IPS-18a (cell line): ENCODE measurements around the gene SAMD11.
"Not testable (repeated sequence)": the region's sequence is repeated elsewhere in the genome, so short reads cannot be mapped to it uniquely, and the experiment has no call there.

Experiments
- H3K27ac ChIP-seq: one replicate; pipeline ENCODE4 v1.5.1; 2013; ENCODE audit warnings: low read length
- H3K27me3 ChIP-seq: one replicate; pipeline ENCODE4 v1.6.1; 2013; ENCODE audit warnings: mild to moderate bottlenecking, low read length; ENCODE audit not compliant: control insufficient read depth, insufficient read depth
- H3K36me3 ChIP-seq: one replicate; pipeline ENCODE4 v1.6.1; 2013; ENCODE audit warnings: low read depth, low read length; ENCODE audit not compliant: control insufficient read depth
- H3K4me1 ChIP-seq: one replicate; pipeline ENCODE4 v1.6.1; 2013; ENCODE audit warnings: low read depth, low read length; ENCODE audit not compliant: control insufficient read depth
- H3K4me3 ChIP-seq: one replicate; pipeline ENCODE4 v1.5.1; 2013; ENCODE audit warnings: low read length
- H3K9ac ChIP-seq: one replicate; pipeline ENCODE4 v1.6.1; 2013; ENCODE audit warnings: mild to moderate bottlenecking, low read length, moderate library complexity
- H3K9me3 ChIP-seq: one replicate; pipeline ENCODE4 v1.6.1; 2013; ENCODE audit warnings: low read depth, low read length; ENCODE audit not compliant: control insufficient read depth

SAMD11 gene

GRCh38 chr1:890661-891060, 33.1 kb upstream of the SAMD11 start:
- H3K9ac ChIP-seq, result no peak overlapping the region
- H3K36me3 ChIP-seq, result no peaks in the 10 kb centered on the region
- H3K9me3 ChIP-seq, result no peaks in the 10 kb centered on the region
- no peak overlapping the region for H3K27ac ChIP-seq
- H3K4me3 ChIP-seq, result no peak overlapping the region
- peaks cover 35% of the 10 kb centered on the region for H3K27me3 ChIP-seq
- H3K4me1 ChIP-seq, result no peaks in the 10 kb centered on the region

GRCh38 chr1:897226-897625, 26.5 kb upstream of the SAMD11 start:
- H3K4me1 ChIP-seq, result no peaks in the 10 kb centered on the region
- no peak overlapping the region for H3K27ac ChIP-seq
- H3K36me3 ChIP-seq, result no peaks in the 10 kb centered on the region
- peaks cover 47% of the 10 kb centered on the region for H3K27me3 ChIP-seq
- no peaks in the 10 kb centered on the region for H3K9me3 ChIP-seq
- H3K4me3 ChIP-seq, result no peak overlapping the region
- H3K9ac ChIP-seq, result no peak overlapping the region

DNA sequence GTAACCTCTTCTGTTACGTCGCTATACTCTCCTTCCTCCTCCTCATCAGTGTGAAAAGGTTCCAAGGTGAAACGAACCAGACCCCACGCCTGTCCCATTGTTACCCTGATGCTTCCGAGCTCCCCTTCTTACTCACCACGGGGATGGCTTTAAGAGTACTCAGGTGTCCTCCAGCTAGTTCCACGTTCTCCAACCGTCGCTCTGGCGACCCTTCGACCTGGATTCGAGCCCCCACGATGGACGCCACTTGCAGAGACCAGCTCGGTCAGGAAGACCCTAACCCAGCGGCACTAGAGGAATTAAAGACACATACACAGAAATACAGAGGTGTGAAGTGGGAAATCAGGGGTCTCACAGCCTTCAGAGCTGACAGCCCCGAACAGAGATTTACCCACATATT, 25.8 kb upstream of the SAMD11 start:
- not testable (repeated sequence) for H3K9me3 ChIP-seq, H3K9ac ChIP-seq, H3K36me3 ChIP-seq, H3K4me1 ChIP-seq, H3K4me3 ChIP-seq, H3K27ac ChIP-seq
- H3K27me3 ChIP-seq, result peaks cover 50% of the 10 kb centered on the region

- no peaks in the 10 kb centered on the region for H3K36me3 ChIP-seq
- no peaks in the 10 kb centered on the region for H3K4me1 ChIP-seq
- no peak overlapping the region for H3K4me3 ChIP-seq
- H3K27ac ChIP-seq, result no peak overlapping the region
- H3K27me3 ChIP-seq, result peaks cover 61% of the 10 kb centered on the region
- no peaks in the 10 kb centered on the region for H3K9me3 ChIP-seq
- no peak overlapping the region for H3K9ac ChIP-seq
These were observed 23.9 kb upstream of the SAMD11 start for GRCh38 chr1:899636-900317.

- Histone ChIP-seq H3K27ac (no peak overlapping the region), H3K36me3 (no peaks in the 10 kb centered on the region), H3K4me1 (no peaks in the 10 kb centered on the region), H3K27me3 (peaks cover 75% of the 10 kb centered on the region), H3K9ac (no peak overlapping the region), H3K4me3 (no peak overlapping the region), H3K9me3 (no peaks in the 10 kb centered on the region)
These were observed 22.4 kb upstream of the SAMD11 start for GRCh38 chr1:901108-901859.

GRCh38 chr1:902802-903201, 20.9 kb upstream of the SAMD11 start:
- no peak overlapping the region for H3K27ac ChIP-seq
- no peaks in the 10 kb centered on the region for H3K9me3 ChIP-seq
- H3K4me3 ChIP-seq, result no peak overlapping the region
- H3K9ac ChIP-seq, result no peak overlapping the region
- H3K27me3 ChIP-seq, result peaks cover 80% of the 10 kb centered on the region
- H3K36me3 ChIP-seq, result no peaks in the 10 kb centered on the region
- no peaks in the 10 kb centered on the region for H3K4me1 ChIP-seq

DNA sequence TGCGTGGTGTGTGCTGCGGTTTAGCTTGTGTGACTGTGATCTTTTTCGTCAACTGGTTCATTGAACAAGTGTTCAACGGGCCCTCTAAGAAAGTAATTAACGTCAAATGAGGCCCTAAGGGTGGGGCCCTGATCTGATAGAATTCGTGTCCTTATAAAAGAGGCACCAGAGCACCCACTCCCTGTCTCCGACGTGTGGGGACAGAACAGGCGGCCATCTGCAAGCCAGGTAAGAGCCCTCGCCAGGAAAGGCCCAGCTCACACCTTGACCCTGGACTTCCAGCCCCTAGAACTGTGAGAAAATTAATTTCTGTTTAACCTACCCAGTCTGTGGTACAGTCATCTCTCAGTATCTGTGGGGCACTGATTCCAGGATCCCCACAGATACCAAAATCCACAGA, 20.4 kb upstream of the SAMD11 start:
- Histone ChIP-seq H3K9ac (no peak overlapping the region), H3K9me3 (no peaks in the 10 kb centered on the region), H3K4me1 (no peaks in the 10 kb centered on the region), H3K4me3 (no peak overlapping the region), H3K27me3 (peaks cover 80% of the 10 kb centered on the region), H3K36me3 (no peaks in the 10 kb centered on the region), H3K27ac (no peak overlapping the region)

DNA sequence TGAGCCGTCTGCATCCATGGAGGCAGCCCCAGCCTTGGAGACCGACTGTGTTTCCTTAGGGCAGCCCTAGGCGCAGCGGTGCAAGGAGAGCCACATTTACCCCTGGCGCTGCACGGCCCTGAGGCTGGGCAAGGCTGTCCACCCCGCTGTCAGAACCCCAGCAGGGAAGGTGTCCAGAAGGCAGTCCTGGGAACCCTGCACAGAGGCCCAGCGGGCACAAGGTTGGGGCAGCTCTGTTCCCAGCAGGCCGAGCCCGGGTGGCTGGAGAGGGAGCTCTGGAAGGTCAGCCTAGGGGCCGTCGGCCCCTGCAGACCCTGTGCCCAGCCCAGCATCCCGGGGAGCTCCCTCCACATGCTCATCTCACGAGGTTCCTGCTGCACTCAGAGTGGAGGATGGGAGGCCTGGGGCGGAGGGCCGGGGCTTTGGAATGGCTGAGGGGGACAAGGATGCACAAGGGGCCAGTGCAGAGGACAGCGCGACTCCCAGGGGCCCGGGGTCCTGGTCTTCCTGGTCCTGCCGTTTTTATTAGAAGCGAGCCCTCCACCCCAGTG, 19.9 kb upstream of the SAMD11 start:
- Histone ChIP-seq H3K9me3 (no peaks in the 10 kb centered on the region), H3K9ac (no peak overlapping the region), H3K27me3 (peaks cover 75% of the 10 kb centered on the region), H3K4me1 (no peaks in the 10 kb centered on the region), H3K36me3 (no peaks in the 10 kb centered on the region), H3K4me3 (no peak overlapping the region), H3K27ac (no peak overlapping the region)

DNA sequence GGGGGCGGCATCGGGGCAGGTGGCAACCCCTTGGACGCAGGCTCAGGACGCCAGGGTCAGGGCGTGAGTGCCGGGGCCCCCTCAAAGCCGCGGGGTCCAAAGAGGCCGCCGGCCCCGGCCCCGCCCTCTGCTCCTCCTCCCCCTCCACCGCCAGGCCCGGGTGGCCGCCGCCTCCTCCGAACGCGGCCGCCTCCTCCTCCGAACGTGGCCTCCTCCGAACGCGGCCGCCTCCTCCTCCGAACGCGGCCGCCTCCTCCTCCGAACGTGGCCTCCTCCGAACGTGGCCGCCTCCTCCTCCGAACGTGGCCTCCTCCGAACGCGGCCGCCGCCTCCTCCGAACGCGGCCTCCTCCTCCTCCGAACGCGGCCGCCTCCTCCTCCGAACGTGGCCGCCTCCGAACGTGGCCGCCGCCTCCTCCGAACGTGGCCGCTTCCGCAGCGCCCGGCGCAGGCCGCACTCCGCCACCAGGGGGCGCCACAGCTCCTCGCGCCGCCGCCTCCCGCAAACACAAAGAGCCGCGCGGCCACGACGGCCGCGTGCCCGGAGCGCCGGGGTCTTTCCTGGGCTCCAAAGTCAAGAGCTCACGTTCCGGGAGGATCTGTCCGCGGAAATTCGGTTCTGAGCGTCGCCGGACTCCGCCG, 19.3 kb upstream of the SAMD11 start:
- Histone ChIP-seq H3K4me3 (no peak overlapping the region), H3K27me3 (peaks cover 73% of the 10 kb centered on the region), H3K4me1 (no peaks in the 10 kb centered on the region), H3K9me3 (no peaks in the 10 kb centered on the region), H3K27ac (no peak overlapping the region), H3K9ac (no peak overlapping the region), H3K36me3 (no peaks in the 10 kb centered on the region)

GRCh38 chr1:905071-905749, 18.5 kb upstream of the SAMD11 start:
- H3K27me3 ChIP-seq, result peaks cover 65% of the 10 kb centered on the region
- no peaks in the 10 kb centered on the region for H3K36me3 ChIP-seq
- peak overlapping the region; percentile 51 for H3K4me3 ChIP-seq
- H3K9ac ChIP-seq, result peak overlapping the region; percentile 42
- no peaks in the 10 kb centered on the region for H3K9me3 ChIP-seq
- H3K27ac ChIP-seq, result no peak overlapping the region
- H3K4me1 ChIP-seq, result no peaks in the 10 kb centered on the region

- Histone ChIP-seq H3K27me3 (peaks cover 58% of the 10 kb centered on the region), H3K27ac (no peak overlapping the region)
These were observed 17.7 kb upstream of the SAMD11 start for GRCh38 chr1:905811-906599.

More at GRCh38 chr1:905811-906599, 17.7 kb upstream of the SAMD11 start:
- Histone ChIP-seq H3K4me1 (no peaks in the 10 kb centered on the region), H3K9me3 (no peaks in the 10 kb centered on the region), H3K9ac (no peak overlapping the region), H3K4me3 (no peak overlapping the region), H3K36me3 (no peaks in the 10 kb centered on the region)
